MCF 10A (cell line): ENCODE data around the gene CLSTN2. TPM values are rescaled to one million over a fixed set of nuclear protein-coding genes. Genes with fewer than 3 reads are reported as not detected.

Experiments
- BruUV-seq: library from RNA; stranded (reverse); fragments of 400-500 nt; replicated peaks from 2 replicates; lab custom pipeline; 2021; lab: Mats Ljungman, UMichigan
- CTCF ChIA-PET: fragments of 300-600 bp; sonication (Branson Sonifier 250); formaldehyde crosslinking; extraction: SDS; loops from one replicate; lab custom pipeline; 2021; ENCODE audit warnings: antibody characterized with exemption, inconsistent platforms; lab: Yijun Ruan, JAX
- POLR2A ChIA-PET: fragments of 300-600, 350-650 bp; sonication (Branson Sonifier 250); formaldehyde crosslinking; extraction: SDS; loops from one replicate; lab custom pipeline; 2020; ENCODE audit warnings: antibody characterized with exemption, inconsistent platforms; lab: Yijun Ruan, JAX
- DNase-seq: peaks from one replicate; pipeline ENCODE4 v3.0.0-alpha.2; 2018; ENCODE audit not compliant: unreplicated experiment
- H3K27ac Mint-ChIP-seq: one replicate; pipeline ENCODE4 v1.8.0; 2022; ENCODE audit warnings: mild to moderate bottlenecking, low read depth, mixed read lengths; ENCODE audit not compliant: unreplicated experiment
- H3K27me3 Mint-ChIP-seq: one replicate; pipeline ENCODE4 v1.8.0; 2022; ENCODE audit warnings: mixed read lengths; ENCODE audit not compliant: insufficient read depth, unreplicated experiment
- H3K36me3 Mint-ChIP-seq: one replicate; pipeline ENCODE4 v1.8.0; 2022; ENCODE audit warnings: mild to moderate bottlenecking, moderate library complexity, mixed read lengths; ENCODE audit not compliant: insufficient read depth, unreplicated experiment
- H3K4me1 Mint-ChIP-seq: one replicate; pipeline ENCODE4 v1.8.0; 2022; ENCODE audit warnings: mixed read lengths; ENCODE audit not compliant: insufficient read depth, unreplicated experiment
- H3K4me3 Mint-ChIP-seq: one replicate; pipeline ENCODE4 v1.8.0; 2022; ENCODE audit warnings: mild to moderate bottlenecking, moderate library complexity, mixed read lengths; ENCODE audit not compliant: unreplicated experiment
- H3K9me3 Mint-ChIP-seq: one replicate; pipeline ENCODE4 v1.8.0; 2022; ENCODE audit warnings: mixed read lengths; ENCODE audit not compliant: unreplicated experiment
- intact Hi-C: fragments of 100-400 bp; cut with micrococcal nuclease; formaldehyde crosslinking; loops from 2 replicates; pipeline ENCODE4 v1.14.1; 2022
- total RNA-seq: library from RNA; stranded (reverse); gene quantifications from 2 replicates; pipeline ENCODE4 v1.2.3, GENCODE V29; 2022
- TF ChIP-seq, protein P1 (sequence below): fragments of 200-600 bp; IDR thresholded peaks from one replicate; pipeline ENCODE4 v1.8.0; 2022; ENCODE audit warnings: antibody characterized with exemption, mild to moderate bottlenecking; ENCODE audit not compliant: unreplicated experiment

The CLSTN2 gene
- total RNA-seq, 1 experiment from 2014 or later = not detected

DNA sequence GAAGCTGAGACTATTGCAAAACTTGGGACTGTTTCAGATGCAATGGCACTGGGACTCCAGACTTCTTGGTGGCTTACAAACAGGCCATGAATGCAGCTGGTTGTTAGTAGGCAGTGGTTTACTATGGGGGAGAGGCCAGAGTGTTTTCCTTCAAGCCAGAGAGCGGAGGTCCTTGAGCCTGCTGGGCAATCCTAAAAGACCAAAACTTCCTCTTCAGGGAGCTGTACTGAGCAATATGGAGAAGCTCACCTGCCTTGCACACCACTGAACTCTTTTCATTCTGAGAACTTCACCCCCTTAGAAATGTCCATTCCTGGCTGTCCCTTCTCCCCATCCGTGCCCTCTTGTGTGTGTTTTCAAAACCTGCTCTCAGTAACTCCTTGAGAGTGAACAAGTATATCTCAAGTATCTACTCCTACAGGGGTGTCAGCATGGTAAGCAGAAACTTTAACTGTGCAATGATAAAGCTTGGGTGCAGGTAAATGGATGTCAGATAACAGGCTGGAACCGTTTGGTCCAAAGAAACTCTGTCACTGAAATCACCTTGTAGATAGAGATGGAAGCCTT lies 213.9 kb downstream of the CLSTN2 start:
- Mint-ChIP-seq H3K4me3 (no peak overlapping the region), H3K27ac (no peak overlapping the region), H3K36me3 (no peaks in the 10 kb centered on the region), H3K27me3 (no peaks in the 10 kb centered on the region), H3K9me3 (no peaks in the 10 kb centered on the region), H3K4me1 (no peaks in the 10 kb centered on the region)
- TF ChIP-seq, protein P1, sequence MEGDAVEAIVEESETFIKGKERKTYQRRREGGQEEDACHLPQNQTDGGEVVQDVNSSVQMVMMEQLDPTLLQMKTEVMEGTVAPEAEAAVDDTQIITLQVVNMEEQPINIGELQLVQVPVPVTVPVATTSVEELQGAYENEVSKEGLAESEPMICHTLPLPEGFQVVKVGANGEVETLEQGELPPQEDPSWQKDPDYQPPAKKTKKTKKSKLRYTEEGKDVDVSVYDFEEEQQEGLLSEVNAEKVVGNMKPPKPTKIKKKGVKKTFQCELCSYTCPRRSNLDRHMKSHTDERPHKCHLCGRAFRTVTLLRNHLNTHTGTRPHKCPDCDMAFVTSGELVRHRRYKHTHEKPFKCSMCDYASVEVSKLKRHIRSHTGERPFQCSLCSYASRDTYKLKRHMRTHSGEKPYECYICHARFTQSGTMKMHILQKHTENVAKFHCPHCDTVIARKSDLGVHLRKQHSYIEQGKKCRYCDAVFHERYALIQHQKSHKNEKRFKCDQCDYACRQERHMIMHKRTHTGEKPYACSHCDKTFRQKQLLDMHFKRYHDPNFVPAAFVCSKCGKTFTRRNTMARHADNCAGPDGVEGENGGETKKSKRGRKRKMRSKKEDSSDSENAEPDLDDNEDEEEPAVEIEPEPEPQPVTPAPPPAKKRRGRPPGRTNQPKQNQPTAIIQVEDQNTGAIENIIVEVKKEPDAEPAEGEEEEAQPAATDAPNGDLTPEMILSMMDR = no peak
- DNase-seq = no peak
- ChIA-PET CTCF (interaction anchor here (1.4 kb wide), 1 partner anchor 350 kb away, joined by 3 read pairs; no protein-coding TSS in a partner anchor), POLR2A (no interaction called here)
- intact Hi-C loops = no loop called here
- BruUV-seq = no TSS peak

DNA sequence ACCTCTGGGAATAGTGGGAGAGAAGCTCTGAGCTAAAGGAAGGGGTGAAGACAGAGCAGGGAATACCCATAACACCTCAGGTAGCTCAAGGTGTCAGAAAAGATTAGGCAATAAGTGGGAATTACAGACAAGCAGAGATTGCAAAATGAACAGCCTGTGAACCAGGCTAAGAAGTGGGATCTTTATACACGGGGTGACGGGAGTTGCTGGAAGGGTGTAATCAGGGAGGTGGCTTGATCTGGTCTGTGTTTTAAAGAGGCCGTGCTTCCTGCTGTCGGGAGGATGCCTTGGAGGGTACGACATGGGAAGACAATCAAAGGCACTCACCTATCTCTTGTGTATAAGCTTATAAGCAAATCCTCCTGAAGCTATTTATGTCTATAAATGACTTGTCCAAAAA lies 216.3 kb downstream of the CLSTN2 start:
- no peak overlapping the region for H3K27ac Mint-ChIP-seq
- H3K36me3 Mint-ChIP-seq = no peaks in the 10 kb centered on the region
- ChIA-PET CTCF (interaction anchor here (1.0 to 1.5 kb wide), 2 partner anchors 23 to 347 kb away, joined by 4 to 5 read pairs; no protein-coding TSS in a partner anchor), POLR2A (no interaction called here)
- intact Hi-C loops = no loop called here
- H3K4me1 Mint-ChIP-seq = no peaks in the 10 kb centered on the region
- H3K27me3 Mint-ChIP-seq = no peaks in the 10 kb centered on the region
- no peak for DNase-seq
- TF ChIP-seq, protein P1 = no peak
- no peaks in the 10 kb centered on the region for H3K9me3 Mint-ChIP-seq
- BruUV-seq = no TSS peak
- H3K4me3 Mint-ChIP-seq = no peak overlapping the region

DNA sequence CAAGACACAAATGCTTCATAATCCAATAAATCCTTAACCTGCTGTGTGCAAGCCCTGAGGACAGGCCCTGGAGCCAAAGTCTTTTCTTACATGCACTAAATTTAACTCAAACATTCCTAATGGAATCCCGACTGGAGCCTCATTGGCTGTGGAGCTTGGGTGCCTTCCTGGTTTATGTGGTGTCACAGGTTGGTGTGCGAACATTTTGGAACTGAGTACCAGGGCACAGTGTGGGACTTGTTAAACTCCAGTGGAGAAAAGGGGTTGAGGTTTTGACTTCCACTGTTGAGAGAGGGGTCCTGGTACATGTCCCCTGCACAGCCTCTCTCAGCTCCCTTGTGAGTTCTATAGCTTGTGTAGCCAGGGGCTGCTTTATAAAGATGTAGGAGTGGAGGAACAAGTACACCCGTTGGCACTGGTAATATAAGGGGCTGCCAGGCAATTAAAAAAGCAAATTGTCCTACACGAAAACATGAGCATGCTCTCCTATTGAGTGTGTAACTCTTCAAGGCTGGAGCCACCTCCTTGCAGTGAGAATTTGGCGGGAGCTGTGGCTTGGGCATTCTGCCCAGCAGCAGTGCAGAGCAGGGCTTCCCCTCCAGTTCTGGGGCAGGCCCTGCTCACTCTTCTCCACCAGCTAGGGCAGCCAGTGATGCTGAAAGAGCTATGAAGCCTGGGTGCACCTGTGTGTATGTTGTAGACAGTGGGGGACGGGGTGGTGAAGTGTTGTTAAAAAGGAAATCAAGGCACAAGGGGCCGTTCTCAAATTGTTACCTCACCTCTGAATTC lies 218.1 kb downstream of the CLSTN2 start:
- Mint-ChIP-seq H3K36me3 (no peaks in the 10 kb centered on the region), H3K4me1 (no peaks in the 10 kb centered on the region), H3K27ac (no peak overlapping the region), H3K4me3 (no peak overlapping the region), H3K9me3 (no peaks in the 10 kb centered on the region), H3K27me3 (no peaks in the 10 kb centered on the region)
- no TSS peak for BruUV-seq
- ChIA-PET CTCF (interaction anchor here (0.5 to 1.1 kb wide), 7 partner anchors 25 to 395 kb away, joined by 3 to 4 read pairs (median 3); no protein-coding TSS in a partner anchor), POLR2A (no interaction called here)
- intact Hi-C loops = no loop called here
- DNase-seq = no peak
- TF ChIP-seq, protein P1 = no peak

DNA sequence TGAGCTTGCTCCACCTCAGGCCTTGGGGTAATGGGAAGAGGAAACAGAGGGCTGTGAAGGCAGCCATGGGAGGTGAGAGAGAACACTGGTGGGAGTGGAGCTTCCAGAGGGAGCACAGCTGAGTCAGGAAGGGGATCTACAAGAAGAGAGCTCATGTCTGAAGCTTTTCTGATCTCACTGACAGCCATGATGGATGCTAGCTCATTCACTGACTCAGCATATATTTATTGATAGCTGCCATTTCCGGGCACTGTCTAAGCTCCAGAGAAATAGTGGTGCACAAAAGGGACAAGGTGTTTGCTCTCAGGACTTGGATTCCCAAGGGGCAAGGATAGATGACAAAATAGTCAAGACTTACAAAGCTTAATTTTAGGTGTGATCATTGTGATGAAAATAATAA lies 218.8 kb downstream of the CLSTN2 start:
- TF ChIP-seq, protein P1 = no peak
- no peak for DNase-seq
- Mint-ChIP-seq H3K9me3 (no peaks in the 10 kb centered on the region), H3K4me3 (no peak overlapping the region), H3K36me3 (no peaks in the 10 kb centered on the region), H3K4me1 (no peaks in the 10 kb centered on the region), H3K27me3 (no peaks in the 10 kb centered on the region), H3K27ac (no peak overlapping the region)
- no TSS peak for BruUV-seq
- POLR2A ChIA-PET = no interaction called here
- intact Hi-C loops = no loop called here
- CTCF ChIA-PET = interaction anchor here (0.6 to 0.9 kb wide), 8 partner anchors 10 to 395 kb away, joined by 3 to 4 read pairs (median 3); no protein-coding TSS in a partner anchor
